ENCODE results near the gene TTC38. TPM values are rescaled to one million over a fixed set of nuclear protein-coding genes. Genes with fewer than 3 reads are reported as not detected.

The TTC38 gene
- total RNA-seq, 1 experiment from 2014 or later = 31.5 TPM

DNA sequence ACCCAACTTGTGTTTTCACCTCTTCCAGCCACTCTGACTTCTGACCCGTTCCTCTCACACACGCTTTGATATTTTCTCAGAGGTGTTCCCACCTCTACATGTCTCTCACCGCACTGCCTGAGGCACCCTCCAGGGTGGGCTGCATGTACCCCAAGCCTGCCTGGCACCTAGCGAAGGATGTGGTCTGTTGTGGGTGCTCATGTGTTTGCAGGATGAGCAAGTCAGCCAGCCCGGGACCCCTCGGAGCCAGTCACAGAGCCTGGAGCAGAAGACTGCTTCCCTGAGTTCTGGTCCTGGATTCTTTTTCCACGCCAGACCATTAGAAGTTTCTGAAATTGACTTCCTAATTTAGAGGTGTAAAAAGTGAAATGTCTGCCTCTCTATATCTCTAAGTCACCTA lies 32.7 kb downstream of the TTC38 start:
- Mint-ChIP-seq H3K36me3 (ENCODE audit: insufficient read depth in 1 of 3, low read depth in 3 of 3) (peaks cover 17 to 46% (median 35%) of the 10 kb centered on the region in 3 experiments; a peak in 6 of 7 replicates), H3K27ac (peak overlapping the region in 2 of 3 experiments; percentile 2 to 29; a peak in 1 of 7 replicates), H3K4me3 (no peak overlapping the region), H3K4me1 (peaks cover 18% of the 10 kb centered on the region in 2 experiments), H3K9me3 (no peaks in the 10 kb centered on the region), H3K27me3 (ENCODE audit: low read depth) (no peaks in the 10 kb centered on the region)
- Histone ChIP-seq H3K18ac (ENCODE audit: insufficient read length, low read depth, low read length) (no peak overlapping the region), H2AFZ (ENCODE audit: low read length) (no peak overlapping the region), H3K4ac (ENCODE audit: low read depth, low read length) (no peak overlapping the region), H2BK20ac (ENCODE audit: low read depth, low read length, poor library complexity, severe bottlenecking) (no peak overlapping the region), H4K91ac (ENCODE audit: insufficient read length, low read depth, low read length) (no peak overlapping the region), H2AK5ac (ENCODE audit: insufficient read length, low read length) (no peak overlapping the region), H3K27me3 (ENCODE audit: insufficient read depth, low read length) (no peaks in the 10 kb centered on the region), H3K79me1 (ENCODE audit: insufficient read depth, low read depth, low read length, poor library complexity, severe bottlenecking) (peaks cover 7% of the 10 kb centered on the region), H4K20me1 (ENCODE audit: control insufficient read depth, insufficient read depth, insufficient read length) (no peaks in the 10 kb centered on the region), H3K23ac (ENCODE audit: insufficient read length, low read depth, low read length) (no peak overlapping the region), H3K4me2 (ENCODE audit: insufficient read depth, insufficient read length, low read length) (no peak overlapping the region), H3K27ac (ENCODE audit: insufficient read length, low read depth, low read length) (no peak overlapping the region), H4K5ac (ENCODE audit: insufficient read length, low read depth, low read length) (no peak overlapping the region), H3K56ac (ENCODE audit: insufficient read length, low read depth, low read length) (no peak overlapping the region), H4K8ac (replicated peaks; ENCODE audit: insufficient read length, low read depth, low read length) (no peak overlapping the region), H2BK120ac (ENCODE audit: low read depth, low read length, poor library complexity, severe bottlenecking) (no peak overlapping the region), H3K23me2 (ENCODE audit: insufficient read length, low read depth, low read length, poor library complexity, severe bottlenecking) (peaks cover 9% of the 10 kb centered on the region), H3K79me2 (ENCODE audit: insufficient read depth, low read length) (peaks cover 6% of the 10 kb centered on the region; the same call in 1 of the 2 replicates), H3K14ac (ENCODE audit: insufficient read depth, low read length) (no peak overlapping the region), H2BK12ac (ENCODE audit: insufficient read length, low read depth, low read length) (no peak overlapping the region), H3K4me1 (ENCODE audit: insufficient read depth, low read length) (no peaks in the 10 kb centered on the region), H3T11ph (ENCODE audit: low read length) (no peak overlapping the region), H2BK15ac (ENCODE audit: low read depth, low read length) (no peak overlapping the region), H3K9me3 (ENCODE audit: control insufficient read depth, low read depth, low read length) (no peaks in the 10 kb centered on the region), H3K9ac (ENCODE audit: extremely low read depth, insufficient read length, low read length) (no peak overlapping the region), H2BK5ac (ENCODE audit: insufficient read length, low read length) (no peak overlapping the region)
- WGBS (ENCODE audit: extremely low coverage, insufficient read length, low lambda C conversion rate) = no CpG with 5 or more reads among the region's 7 CpGs
- TF ChIP-seq, protein P1, sequence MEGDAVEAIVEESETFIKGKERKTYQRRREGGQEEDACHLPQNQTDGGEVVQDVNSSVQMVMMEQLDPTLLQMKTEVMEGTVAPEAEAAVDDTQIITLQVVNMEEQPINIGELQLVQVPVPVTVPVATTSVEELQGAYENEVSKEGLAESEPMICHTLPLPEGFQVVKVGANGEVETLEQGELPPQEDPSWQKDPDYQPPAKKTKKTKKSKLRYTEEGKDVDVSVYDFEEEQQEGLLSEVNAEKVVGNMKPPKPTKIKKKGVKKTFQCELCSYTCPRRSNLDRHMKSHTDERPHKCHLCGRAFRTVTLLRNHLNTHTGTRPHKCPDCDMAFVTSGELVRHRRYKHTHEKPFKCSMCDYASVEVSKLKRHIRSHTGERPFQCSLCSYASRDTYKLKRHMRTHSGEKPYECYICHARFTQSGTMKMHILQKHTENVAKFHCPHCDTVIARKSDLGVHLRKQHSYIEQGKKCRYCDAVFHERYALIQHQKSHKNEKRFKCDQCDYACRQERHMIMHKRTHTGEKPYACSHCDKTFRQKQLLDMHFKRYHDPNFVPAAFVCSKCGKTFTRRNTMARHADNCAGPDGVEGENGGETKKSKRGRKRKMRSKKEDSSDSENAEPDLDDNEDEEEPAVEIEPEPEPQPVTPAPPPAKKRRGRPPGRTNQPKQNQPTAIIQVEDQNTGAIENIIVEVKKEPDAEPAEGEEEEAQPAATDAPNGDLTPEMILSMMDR (conservative IDR thresholded peaks at IDR 0.05) = no peak
- DNase-seq = no peak

Measured in H9 (cell line).